Stimulated activated CD4-positive, alpha-beta T cell treated with anti-CD3 and anti-CD28 coated beads, Interleukin-15, amount 100 ng/mL, for 24 hours (primary cell): ENCODE data around the gene TBRG4.

Experiments used
- DNase-seq: peaks from one replicate; pipeline ENCODE4 v3.0.0-alpha.2; 2020

Gene TBRG4

DNA sequence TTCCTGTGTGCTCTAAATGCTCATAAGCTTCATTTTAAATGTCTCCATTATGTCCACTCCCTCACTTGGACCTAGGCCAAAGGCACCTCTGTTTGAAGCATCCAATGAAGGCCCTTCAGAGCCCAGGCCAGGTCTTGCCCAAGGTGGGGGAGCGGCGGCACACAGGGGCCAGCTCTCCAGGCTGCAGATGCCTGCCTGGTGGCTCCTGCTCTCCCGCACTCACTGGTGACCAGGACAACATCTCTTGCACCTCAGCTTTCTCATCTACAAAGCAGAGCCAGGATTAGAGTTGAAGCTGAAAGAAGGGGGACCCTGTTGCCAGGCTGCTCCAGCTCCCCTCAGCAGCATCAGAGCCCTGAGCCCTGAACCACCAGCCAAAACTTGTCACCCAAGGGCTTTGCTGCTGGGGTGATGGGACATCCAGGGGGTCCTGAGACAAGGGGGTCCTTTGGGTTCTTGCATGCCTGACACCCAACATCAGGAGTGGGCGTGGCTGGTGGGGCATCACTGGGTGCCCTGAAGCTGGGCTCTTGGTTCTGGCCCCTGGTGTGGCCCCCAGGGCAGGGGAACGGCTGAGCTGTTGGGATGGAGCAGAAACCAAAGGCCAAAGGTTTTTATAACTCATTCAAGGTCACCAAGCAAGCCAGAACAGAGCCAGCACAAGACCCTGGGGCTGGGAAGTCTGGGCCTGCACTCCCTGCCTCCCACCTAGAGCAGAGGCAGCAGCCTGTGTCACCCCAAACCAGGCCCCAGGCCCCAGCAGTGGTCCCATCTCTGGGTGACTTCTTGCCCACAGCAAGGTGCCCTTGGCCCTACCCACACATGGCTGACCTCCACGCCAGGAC is 24.0 kb downstream of the TBRG4 start:
- DNase-seq: no peak

DNA sequence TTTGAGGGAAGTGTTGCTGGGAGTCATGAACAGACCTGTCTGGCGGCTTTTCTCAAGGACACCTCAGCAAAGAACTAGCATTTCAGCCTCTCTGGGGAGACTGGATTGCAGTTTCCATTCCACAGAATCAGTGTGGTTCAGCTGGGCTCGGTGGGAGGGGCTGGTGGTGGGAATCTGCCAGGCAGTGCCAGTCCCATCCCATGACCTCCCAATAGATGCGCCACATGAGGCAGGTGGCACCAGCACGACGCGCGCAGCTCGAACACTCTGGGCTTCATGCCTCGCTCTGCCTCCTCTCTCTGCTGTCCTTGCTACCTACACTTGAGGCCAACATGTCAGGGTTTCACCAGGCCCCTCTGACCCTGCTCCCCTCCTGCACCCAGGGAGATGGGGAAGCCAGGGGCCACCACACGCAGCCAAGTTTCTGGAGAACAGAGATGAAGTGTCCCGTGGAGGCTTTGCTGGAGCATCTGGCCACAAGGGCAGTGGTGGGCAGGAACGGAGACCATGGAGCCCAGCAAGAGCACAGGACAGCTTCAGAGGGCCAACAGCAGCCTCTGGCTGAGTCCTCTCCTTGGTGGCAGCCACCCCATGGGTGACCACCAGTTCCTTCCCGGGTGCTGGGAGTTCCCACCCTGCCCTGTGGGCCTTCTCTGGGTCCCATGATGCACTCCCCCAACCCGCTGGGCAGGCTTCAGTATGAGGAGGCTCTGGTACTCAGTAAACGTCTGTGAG is 25.0 kb downstream of the TBRG4 start:
- DNase-seq: no peak

DNA sequence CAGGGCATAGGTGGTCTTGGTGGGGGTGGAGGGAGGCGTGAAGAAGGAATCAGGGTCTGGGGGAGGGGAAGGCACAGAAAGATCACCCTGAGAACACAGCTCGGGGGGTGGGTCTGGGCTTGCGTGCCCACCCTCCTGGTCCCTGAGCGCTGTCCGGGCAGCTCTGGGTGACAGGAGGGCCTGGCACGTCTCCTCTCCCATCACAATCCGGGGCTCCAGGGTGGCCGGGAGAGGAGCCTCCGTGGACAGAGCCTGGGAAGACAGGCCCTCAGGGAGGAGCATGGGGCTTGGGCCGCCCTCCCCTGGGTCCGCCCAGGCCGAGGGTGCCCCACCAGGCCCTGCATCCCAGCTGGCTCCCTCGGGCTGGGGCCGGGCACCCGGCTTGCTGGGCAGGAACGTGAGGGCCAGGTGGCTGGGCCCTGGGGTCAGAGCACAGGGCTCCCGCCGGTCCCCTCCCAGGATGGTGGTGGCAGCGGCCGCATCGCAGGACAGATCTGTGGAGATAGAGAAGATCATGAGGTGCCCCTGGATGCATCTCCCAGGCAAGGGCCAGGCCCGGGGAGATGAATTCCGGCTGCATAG is 25.8 kb downstream of the TBRG4 start:
- no peak for DNase-seq

DNA sequence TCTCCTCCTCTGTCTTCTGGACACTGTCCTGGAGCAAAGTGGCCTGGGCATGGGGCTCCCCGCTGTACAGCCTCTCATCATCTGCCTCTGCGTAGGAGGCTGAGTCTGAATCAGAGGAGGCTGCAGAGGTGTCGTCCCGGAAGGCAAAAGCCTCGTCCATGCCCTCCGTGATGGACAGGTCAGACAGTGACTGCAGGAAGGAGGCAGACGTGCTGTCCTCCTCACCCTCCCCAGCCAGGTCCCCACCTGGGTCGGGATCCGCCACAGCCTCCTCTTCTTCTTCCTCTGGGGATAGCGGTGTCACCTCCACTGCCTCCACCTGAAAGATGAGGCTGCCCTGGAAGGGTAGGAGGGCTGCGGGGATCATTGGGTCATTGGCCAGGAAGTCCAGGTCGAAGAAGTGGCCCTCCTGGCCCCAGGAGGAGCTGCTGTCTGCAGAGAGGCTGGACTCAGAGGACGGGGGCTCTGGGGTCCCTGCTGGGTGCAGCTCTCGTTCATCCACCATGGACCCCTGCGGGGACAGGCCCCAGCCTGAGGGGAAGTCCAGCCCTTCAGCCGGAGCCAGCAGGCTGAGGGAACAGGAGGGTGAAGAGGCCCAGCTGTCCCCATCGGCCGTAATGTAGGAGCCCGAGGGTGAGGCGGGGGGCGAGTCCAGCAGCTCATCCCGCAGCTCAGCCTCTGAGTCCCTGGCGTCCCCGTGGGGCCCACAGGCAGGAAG is 26.4 kb downstream of the TBRG4 start:
- DNase-seq: no peak

DNA sequence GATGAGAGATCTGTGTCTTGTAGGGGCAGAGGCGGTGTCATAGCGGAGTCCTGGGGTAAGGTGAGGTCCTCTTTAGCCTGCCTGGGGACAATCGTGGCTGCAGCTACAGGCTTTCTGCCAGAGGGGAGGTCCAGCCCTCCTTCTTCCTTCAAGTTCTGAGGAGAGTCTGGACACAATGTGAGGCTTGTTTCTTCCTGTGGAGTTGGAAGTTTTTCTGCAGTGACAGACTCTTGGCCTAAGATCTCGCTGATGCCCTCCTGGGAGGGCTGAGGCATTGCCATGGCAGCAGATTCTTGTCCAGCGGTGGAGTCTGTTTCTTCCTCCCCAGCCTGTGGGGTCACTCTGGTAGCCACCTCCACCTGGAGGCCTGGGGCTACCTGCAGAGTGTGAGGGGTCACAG is 27.2 kb downstream of the TBRG4 start:
- DNase-seq: no peak

DNA sequence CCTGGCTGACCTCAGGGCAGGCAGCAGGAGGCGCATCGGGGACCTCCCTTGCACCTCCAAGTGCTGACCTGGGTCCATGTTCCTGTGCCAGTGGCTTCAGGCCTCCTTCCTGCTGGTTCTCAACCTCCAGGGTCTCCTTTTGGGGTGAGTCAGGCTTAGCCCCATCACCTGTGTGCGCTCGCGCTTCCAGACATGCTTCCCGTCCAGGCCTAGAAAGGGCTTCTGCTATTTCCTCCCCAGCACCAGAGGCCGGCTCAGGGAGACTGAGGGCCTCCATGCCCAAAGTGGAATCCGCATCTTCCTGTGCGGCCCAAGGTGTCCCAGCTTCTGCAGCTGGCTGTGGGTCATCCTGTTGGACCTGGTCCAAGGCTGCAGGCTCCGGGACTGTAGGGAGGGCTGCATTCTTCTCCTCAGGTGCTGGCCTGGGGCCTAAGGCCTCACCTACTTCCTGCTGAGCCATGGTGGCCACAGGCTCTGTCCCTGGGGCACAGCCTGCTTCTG is 28.6 kb downstream of the TBRG4 start:
- no peak for DNase-seq

DNA sequence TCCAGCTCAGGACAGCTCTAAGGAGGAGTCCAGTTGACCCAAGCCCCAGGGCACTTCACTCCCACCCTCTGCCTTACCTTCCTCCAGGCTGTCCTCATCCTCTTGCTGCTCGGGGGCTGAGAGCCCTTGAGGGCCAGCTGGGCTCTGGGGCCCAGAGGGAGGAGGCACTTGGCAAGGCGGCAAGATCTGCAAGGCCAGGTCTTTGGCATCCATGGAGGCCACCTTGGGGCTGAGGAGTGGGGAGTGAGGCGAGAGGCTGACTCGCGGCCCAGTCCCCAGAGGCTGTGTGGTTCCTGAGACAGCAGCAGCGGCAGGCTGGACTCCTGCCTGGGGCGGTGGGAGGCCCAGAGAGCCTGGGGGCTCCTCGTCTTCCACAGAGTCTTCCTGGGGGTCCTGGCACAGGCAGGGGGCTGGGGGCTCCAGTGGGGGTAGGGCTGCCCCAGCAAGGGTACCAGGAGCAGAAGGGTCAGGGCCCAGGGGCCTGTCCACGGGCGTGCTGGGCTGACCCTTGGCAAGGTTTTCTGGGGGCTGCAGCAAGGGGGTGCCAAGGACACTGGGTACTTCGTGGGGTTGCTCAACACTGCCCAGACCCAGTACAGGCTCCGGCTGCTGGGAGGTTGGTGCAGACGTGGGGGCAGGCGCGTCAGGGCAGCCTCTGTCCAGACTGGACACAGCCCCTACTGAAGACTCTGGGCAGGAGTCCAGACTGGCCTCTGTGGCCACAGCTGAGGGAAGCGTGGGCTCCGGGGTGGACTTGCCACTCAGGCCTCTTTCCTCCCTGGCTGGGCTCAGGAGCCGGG is 29.3 kb downstream of the TBRG4 start:
- DNase-seq: no peak

DNA sequence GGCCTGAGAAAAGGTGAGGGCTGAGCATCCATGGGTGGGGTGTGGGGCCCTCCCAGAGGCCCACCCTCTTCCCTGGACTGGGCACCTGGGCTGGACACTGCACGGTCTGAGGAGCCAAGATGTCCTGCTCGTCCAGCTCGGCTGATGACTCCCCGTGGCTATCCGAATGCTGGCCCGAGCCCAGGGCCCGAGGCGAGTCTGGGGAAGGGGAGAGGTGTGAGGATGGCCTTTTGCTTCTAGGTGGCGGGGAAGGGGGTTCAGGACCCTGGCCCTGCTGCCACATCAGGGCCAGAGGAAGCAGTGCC is 29.9 kb downstream of the TBRG4 start:
- no peak for DNase-seq

DNA sequence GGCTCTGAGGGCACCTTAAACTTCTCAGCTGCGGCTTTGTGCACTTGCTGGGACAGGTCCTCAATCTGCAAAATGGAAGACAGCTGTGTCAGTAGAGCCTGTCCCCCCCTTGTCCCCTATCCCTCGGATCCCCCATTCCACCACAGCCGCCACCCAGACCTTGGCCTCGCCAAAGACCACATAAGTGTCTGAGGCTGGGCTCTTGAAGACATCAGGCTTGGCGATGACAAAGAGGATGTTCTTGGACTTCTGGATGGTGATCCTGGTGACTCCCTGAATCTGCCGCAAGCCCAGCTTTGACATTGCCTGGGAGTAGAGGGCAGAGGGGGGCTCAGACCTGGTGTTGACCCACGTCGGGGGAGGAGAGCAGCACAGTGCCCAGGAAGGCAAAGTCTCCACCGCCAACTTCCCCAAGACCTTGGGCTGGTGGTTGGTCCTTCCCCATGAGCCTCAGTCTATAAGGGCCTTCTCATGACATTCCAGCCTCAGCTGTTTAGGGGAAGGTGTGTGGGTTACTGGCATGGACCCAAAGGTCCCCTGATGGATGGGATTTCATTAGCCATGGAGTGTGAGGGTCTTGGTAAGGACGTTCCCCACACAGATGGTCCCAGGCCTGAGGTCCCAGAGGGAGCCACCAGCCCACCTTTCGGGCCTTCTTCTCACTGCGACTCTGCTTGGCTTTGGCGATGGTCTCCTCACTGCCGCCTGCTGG is 30.4 kb downstream of the TBRG4 start:
- no peak for DNase-seq

DNA sequence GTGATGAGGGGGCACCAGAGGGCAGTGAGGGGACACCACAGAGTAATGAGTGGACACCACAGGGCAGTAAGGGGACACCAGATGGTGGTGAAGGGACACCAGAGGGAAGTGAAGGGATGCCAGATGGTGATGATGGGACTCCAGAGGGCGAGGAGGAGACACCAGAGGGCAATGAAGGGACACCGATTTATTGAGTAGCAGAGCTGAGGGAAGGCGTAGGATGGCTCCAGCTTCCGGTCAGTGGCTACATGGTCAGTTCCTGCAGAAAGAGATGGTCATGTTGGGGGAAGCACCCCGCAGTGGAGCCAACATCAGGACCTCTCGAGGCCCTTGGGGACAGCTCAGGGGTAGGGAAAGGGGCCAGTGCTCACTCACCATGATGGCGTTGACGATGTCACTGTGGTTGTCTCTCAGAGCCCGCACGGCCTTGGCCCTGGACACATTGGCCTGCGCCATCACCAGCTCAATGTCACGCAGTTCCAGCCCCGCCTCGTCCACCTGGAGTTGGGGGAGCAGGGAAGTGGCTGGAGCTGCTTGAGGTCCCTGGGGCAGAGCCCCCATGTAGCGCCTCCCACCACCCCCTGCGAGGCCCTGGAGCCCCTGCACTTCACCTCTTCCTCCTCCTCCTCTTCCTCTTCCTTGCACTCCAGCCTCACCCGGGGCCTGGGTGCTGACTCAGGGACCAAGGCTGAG is 31.1 kb downstream of the TBRG4 start:
- DNase-seq: no peak

DNA sequence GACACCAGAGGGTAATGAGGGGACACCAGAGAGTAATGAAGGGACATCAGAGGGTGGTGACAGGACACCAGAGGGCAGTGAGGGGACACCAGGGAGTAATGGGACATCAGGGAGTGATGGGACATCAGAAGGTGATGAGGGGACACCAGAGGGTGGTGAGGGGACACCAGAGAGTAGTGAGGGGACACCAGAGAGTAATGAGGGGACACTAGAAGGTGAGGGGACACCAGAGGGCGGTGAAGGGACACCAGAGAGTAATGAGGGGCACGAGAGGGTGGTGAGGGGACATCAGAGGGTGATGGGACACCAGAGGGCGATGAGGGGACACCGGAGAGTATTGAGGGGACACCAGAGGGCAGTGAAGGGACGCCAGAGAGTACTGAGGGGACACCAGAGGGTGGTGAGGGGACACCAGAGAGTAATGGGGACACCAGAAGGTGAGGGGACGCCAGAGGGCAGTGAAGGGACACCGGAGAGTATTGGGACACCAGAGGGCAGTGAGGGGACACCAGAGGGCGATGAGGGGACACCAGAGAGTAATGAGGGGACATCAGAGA is 33.3 kb downstream of the TBRG4 start:
- DNase-seq: no peak

DNA sequence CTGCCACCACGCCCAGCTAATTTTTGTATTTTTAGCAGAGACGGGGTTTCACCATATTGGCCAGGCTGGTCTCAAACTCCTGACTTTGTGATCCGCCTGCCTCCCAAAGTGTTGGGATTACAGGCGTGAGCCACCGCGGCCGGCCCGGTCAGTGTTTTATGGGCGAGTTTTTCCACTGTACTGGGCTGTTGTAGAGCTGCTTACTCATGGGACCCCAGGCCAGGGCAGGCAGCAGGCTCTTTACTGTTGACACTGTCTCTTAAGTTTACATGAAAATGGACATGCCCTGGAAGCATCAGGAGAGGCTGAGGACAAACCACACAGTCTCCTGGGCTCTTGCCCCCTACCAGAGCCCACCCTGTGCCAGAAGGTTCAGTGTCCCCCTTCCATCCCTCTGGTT is 33.9 kb downstream of the TBRG4 start:
- DNase-seq: no peak

DNA sequence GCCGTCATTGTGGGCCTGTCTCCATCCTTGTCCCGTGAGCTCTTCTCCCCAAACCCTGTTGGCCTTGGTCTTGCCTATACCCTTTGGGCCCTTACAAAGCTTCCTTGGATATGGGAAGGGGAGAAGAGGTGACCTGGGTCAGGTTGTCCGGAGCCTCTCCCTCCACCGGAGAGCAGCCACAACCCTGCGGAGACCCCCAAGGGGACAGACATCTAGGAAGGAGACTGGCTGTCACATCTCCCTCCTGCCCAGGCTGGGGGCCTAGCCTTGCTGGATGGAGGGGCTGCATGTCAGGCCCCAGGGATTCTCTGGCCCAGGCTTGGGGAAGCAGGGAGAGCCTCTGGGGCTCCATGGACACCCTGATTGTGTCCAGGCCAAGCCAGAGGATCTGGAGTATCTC is 34.6 kb downstream of the TBRG4 start:
- no peak for DNase-seq

DNA sequence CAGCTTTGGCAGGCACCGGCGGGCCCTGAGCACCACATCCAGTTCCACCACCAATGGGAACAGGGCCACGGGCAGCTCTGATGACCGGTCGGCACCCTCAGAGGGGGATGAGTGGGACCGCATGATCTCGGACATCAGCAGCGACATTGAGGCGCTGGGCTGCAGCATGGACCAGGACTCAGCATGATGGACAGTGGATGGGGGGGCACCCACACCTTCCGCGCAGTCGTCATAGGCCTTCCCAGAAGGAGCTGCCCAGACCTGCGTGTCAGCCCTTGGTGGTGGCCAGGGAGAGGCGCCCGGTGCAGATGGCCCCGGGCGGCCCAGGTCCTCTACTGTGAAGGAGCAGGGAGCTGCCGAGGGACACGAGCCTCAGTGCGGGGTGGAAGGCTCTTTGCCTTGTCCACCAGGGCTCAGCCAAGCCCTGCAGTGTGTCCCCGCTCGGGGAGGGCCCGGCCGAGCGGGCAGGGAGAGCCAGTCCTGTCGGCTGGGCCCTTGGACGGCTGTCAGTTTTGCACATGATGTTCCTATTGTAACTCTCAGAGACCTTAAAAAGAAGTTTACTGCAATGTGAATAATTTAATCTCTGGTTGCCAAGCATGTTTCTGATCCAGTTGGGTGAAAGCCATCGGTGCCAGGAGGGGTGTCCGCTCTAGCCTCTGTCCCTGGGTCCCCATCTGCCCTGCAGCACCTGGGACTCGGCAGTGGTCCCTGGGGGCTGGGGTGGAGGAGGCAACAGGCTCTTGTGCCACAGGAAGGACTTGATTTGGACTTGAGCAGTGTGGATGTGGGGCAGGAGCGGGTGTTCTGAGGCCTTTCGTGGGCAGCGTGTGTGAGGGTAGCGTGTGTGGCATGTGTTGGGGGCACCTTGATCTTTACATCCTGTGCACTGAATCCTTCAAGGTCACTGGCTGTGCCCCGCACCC is 35.4 kb downstream of the TBRG4 start:
- no peak for DNase-seq

DNA sequence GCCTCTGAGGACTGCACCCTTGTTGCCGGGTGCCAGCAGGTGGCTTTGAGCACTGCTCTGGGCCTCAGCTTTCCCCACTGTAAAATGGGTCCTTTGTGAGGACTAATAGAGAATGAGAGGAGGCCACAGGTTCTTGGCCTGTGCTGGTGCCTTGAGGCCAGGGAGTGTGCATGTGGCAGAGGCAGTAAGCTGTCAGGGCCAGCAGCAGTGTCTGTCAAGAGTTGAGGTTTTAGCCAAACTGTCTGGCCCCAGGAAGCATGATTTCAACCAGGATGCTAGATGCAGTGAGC is 36.2 kb downstream of the TBRG4 start:
- no peak for DNase-seq

DNA sequence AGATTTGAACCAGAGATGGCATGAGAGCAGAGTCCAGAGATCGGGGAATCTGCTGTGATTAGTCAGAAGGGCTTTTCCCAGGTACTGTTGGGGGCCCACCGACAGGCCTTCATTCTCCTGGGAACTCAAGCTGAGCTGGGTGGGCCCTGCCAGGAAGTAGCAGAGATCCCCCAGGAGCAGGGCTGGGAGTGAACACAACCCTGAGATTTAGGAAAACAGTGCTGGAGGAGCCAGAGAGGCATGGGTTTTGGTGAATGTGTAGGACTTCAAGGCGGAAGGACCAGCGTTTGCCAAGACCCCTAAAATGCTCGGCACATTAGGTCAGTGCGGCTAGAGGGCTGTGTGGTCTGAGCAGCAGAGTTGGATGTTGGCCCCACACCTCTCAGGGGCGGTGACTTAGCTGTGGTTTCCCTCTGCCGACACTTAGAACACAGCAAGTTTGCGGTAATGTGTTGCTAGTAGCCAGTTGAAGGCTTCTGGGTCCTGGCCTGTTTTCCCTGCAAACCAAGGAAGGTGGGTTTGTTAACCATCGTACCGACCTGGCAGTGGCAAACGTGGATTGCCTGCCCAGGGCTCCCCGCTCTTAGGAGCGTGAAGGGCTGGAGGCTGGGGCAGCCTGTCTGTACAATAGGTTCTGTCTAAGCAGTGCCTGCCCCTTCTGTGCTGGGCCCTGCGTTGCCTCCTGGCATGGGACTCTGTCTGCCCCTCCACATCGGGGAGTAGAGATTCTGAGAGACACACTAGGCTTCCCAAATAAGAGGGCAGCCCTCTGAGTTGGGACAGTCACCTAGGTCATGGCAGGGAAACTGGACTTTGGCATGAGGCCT is 36.8 kb downstream of the TBRG4 start:
- DNase-seq: no peak

DNA sequence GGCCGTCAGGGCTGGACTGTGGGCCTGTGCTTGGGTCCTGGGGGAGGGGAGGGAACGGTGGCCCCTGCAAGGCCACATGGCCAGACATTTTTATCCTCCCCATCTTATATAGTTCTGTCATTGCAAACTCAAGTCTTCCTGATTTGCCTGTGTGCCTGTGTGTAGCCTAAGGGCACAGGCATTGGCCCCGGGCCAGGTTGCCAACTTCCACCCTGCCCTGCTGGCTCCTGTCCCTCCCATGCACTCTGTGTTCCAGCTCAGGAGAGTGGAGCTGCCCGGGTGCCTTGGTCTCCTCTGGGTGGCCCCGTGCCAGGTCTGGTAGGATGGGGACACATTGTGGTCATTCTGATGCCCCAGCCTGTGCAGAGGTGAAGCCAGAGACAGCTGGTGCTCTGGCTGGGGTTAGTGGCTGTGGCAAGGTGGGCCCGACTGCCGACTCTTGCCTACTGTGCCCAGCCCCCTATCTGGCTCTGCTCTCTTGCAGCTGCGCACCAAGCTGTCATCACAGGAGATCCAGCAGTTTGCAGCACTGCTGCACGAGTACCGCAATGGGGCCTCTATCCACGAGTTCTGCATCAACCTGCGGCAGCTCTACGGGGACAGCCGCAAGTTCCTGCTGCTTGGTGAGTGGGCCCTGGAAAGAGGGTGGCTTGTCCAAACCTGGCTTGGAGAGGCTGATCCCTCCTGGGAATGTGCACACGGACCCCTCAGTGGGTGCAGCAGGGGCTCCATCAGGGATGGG is 37.5 kb downstream of the TBRG4 start:
- DNase-seq: no peak

DNA sequence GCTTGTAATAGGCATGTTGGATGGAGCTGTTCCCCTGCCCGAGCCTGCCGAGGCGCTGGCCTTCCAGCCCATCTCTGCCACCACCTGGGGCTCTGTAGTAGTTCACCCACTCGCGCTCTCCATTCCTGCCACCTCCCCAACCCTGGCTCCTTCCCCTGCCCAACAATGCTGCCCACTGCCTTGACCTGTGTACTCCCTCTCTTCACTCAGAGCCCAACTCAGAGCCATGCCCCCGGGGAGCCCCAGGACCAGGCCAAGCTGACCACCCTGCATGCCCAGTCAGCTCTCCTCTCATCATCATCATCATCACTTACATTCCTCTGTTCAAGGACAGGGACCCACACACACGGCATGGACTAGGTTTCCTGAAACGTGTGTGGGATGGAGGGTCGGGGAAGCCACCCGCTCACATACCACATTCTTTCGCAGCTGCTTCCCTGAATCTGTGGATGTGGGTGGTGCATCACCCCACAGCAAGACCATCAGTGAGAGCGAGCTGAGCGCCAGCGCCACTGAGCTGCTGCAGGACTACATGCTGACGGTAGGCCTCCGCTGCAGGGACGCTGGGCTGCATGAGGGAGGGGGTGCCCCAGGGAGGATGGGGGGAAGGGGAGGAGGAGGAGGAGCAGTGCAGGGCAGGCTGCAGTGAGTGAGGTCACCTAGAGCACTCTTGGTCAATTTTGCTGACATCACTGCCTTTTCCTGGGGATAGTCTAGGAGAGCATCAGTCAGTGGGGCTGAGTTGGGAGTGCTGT is 38.3 kb downstream of the TBRG4 start:
- DNase-seq: no peak
